Loucy (cell line): ENCODE measurements around the gene TMEFF1.

Source experiments
- H2AFZ ChIP-seq: fragments of 200-600 bp; sonication (generic); 2 replicates; pipeline ENCODE4 v1.6.0; 2016; ENCODE audit warnings: antibody characterized with exemption, mild to moderate bottlenecking, low read length, moderate library complexity
- H3F3A ChIP-seq: fragments of 200-600 bp; 2 replicates; pipeline ENCODE4 v1.6.0; 2016; ENCODE audit warnings: antibody characterized with exemption, low read depth, mild to moderate bottlenecking
- H3K27me3 ChIP-seq: fragments of 200-600 bp; sonication (generic); 2 replicates; pipeline ENCODE4 v1.6.1; 2014; ENCODE audit warnings: low read length, mild to moderate bottlenecking; ENCODE audit not compliant: insufficient read depth, poor library complexity, severe bottlenecking
- H3K36me3 ChIP-seq: fragments of 200-600 bp; sonication (generic); 2 replicates; pipeline ENCODE4 v1.6.1; 2016; ENCODE audit warnings: low read length; ENCODE audit not compliant: insufficient read depth
- H3K4me1 ChIP-seq: fragments of 200-600 bp; sonication (generic); 2 replicates; pipeline ENCODE4 v1.5.1; 2014; ENCODE audit warnings: low read length, mild to moderate bottlenecking; ENCODE audit not compliant: insufficient read depth, poor library complexity, severe bottlenecking
- H3K4me2 ChIP-seq: fragments of 200-600 bp; sonication (generic); 2 replicates; pipeline ENCODE4 v1.6.0; 2014; ENCODE audit warnings: antibody characterized with exemption, low read length, low read depth, mild to moderate bottlenecking; ENCODE audit not compliant: poor library complexity, severe bottlenecking
- H3K4me3 ChIP-seq: fragments of 200-600 bp; sonication (generic); 2 replicates; pipeline ENCODE4 v1.5.1; 2014; ENCODE audit warnings: low read length, mild to moderate bottlenecking, mixed read lengths; ENCODE audit not compliant: poor library complexity, severe bottlenecking
- H3K79me2 ChIP-seq: fragments of 200-600 bp; sonication (generic); 2 replicates; pipeline ENCODE4 v1.6.1; 2014; ENCODE audit warnings: low read length; ENCODE audit not compliant: insufficient read depth
- H3K9ac ChIP-seq: fragments of 200-600 bp; sonication (generic); 2 replicates; pipeline ENCODE4 v1.6.0; 2014; ENCODE audit warnings: mild to moderate bottlenecking, low read depth, low read length, moderate library complexity; ENCODE audit not compliant: poor library complexity, severe bottlenecking
- H3K9me2 ChIP-seq: fragments of 200-600 bp; sonication (generic); replicated peaks from 2 replicates; pipeline ENCODE4 v1.6.1; 2016; ENCODE audit warnings: low read depth, low read length, mixed read lengths
- H3K9me3 ChIP-seq: fragments of 200-600 bp; sonication (generic); 2 replicates; pipeline ENCODE4 v1.6.1; 2014; ENCODE audit warnings: mild to moderate bottlenecking, antibody characterized with exemption, low read length, low read depth; ENCODE audit not compliant: insufficient read depth
- H4K20me1 ChIP-seq: fragments of 200-600 bp; sonication (generic); 2 replicates; pipeline ENCODE4 v1.6.0; 2014; ENCODE audit warnings: antibody characterized with exemption, low read length, mild to moderate bottlenecking; ENCODE audit not compliant: insufficient read depth, poor library complexity, severe bottlenecking
- CTCF ChIP-seq: fragments of 200-600 bp; sonication (generic); conservative IDR thresholded peaks from 2 replicates; pipeline ENCODE4 v1.5.1; 2014; ENCODE audit warnings: mild to moderate bottlenecking, antibody characterized with exemption, low read length
- EZH2phosphoT487 ChIP-seq: fragments of 200-600 bp; IDR thresholded peaks from 2 replicates; pipeline ENCODE4 v1.6.1; 2018; ENCODE audit warnings: antibody characterized with exemption, mild to moderate bottlenecking, moderate library complexity, borderline replicate concordance

TMEFF1 gene

GRCh38 chr9:100486479-100487176 is 13.7 kb downstream of the TMEFF1 start:
- H3K4me2 ChIP-seq: no peak overlapping the region
- TF ChIP-seq EZH2phosphoT487 (no peak), CTCF (no peak)

GRCh38 chr9:100488177-100488576 is 15.2 kb downstream of the TMEFF1 start:
- Histone ChIP-seq H3K9me3 (no peaks in the 10 kb centered on the region), H3K9ac (no peak overlapping the region), H3K4me2 (no peak overlapping the region), H4K20me1 (no peaks in the 10 kb centered on the region), H3K9me2 (no peaks in the 10 kb centered on the region), H2AFZ (no peak overlapping the region), H3F3A (no peaks in the 10 kb centered on the region), H3K36me3 (no peaks in the 10 kb centered on the region), H3K79me2 (no peaks in the 10 kb centered on the region), H3K4me1 (peaks cover 11% of the 10 kb centered on the region), H3K27me3 (no peaks in the 10 kb centered on the region), H3K4me3 (no peak overlapping the region)
- TF ChIP-seq EZH2phosphoT487 (no peak), CTCF (no peak)

More at GRCh38 chr9:100486479-100487176, 13.7 kb downstream of the TMEFF1 start:
- no peaks in the 10 kb centered on the region for H3K4me1 ChIP-seq
- no peaks in the 10 kb centered on the region for H3K79me2 ChIP-seq
- H3K9me2 ChIP-seq: no peaks in the 10 kb centered on the region
- no peaks in the 10 kb centered on the region for H4K20me1 ChIP-seq
- no peak overlapping the region for H3K9ac ChIP-seq
- no peaks in the 10 kb centered on the region for H3K36me3 ChIP-seq
- no peaks in the 10 kb centered on the region for H3K9me3 ChIP-seq
- H2AFZ ChIP-seq: no peak overlapping the region
- H3K4me3 ChIP-seq: no peak overlapping the region
- H3F3A ChIP-seq: no peaks in the 10 kb centered on the region
- no peaks in the 10 kb centered on the region for H3K27me3 ChIP-seq

GRCh38 chr9:100489836-100490235 is 16.9 kb downstream of the TMEFF1 start:
- H3K9me2 ChIP-seq: no peaks in the 10 kb centered on the region
- no peaks in the 10 kb centered on the region for H3K36me3 ChIP-seq
- H3K27me3 ChIP-seq: no peaks in the 10 kb centered on the region
- no peak overlapping the region for H3K4me3 ChIP-seq
- peaks cover 13% of the 10 kb centered on the region for H3K4me1 ChIP-seq
- no peaks in the 10 kb centered on the region for H3K9me3 ChIP-seq
- H3K9ac ChIP-seq: no peak overlapping the region
- no peaks in the 10 kb centered on the region for H4K20me1 ChIP-seq
- no peak for TF ChIP-seq EZH2phosphoT487
- TF ChIP-seq CTCF: no peak
- H3K4me2 ChIP-seq: no peak overlapping the region
- H3K79me2 ChIP-seq: no peaks in the 10 kb centered on the region; the same call in 1 of the 2 replicates
- H3F3A ChIP-seq: no peaks in the 10 kb centered on the region
- H2AFZ ChIP-seq: no peak overlapping the region
